DND-41 (cell line): Measurements from ENCODE around the gene TUBA3E.
"Not testable (repeated sequence)": the region's sequence is repeated elsewhere in the genome, so short reads cannot be mapped to it uniquely, and the experiment has no call there.

ENCODE experiments used
- EZH2 ChIP-seq: IDR thresholded peaks from 3 replicates; pipeline ENCODE4 v1.6.1; 2012; ENCODE audit warnings: borderline replicate concordance, low read depth, mild to moderate bottlenecking, moderate library complexity, low read length, inconsistent platforms; ENCODE audit not compliant: severe bottlenecking
- TF ChIP-seq, protein P1 (sequence below): IDR thresholded peaks from 2 replicates; pipeline ENCODE4 v1.5.1; 2012; ENCODE audit warnings: borderline replicate concordance, low read length, moderate library complexity, mild to moderate bottlenecking; ENCODE audit not compliant: poor library complexity, severe bottlenecking; ENCODE audit errors: extremely low read depth

GRCh38 chr2:130228005-130228404, 29.8 kb upstream of the TUBA3E start:
- TF ChIP-seq, protein P1, sequence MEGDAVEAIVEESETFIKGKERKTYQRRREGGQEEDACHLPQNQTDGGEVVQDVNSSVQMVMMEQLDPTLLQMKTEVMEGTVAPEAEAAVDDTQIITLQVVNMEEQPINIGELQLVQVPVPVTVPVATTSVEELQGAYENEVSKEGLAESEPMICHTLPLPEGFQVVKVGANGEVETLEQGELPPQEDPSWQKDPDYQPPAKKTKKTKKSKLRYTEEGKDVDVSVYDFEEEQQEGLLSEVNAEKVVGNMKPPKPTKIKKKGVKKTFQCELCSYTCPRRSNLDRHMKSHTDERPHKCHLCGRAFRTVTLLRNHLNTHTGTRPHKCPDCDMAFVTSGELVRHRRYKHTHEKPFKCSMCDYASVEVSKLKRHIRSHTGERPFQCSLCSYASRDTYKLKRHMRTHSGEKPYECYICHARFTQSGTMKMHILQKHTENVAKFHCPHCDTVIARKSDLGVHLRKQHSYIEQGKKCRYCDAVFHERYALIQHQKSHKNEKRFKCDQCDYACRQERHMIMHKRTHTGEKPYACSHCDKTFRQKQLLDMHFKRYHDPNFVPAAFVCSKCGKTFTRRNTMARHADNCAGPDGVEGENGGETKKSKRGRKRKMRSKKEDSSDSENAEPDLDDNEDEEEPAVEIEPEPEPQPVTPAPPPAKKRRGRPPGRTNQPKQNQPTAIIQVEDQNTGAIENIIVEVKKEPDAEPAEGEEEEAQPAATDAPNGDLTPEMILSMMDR: not testable (repeated sequence)
- not testable (repeated sequence) for TF ChIP-seq EZH2
